ENCODE results near the gene ATP6V0D1.

DNA sequence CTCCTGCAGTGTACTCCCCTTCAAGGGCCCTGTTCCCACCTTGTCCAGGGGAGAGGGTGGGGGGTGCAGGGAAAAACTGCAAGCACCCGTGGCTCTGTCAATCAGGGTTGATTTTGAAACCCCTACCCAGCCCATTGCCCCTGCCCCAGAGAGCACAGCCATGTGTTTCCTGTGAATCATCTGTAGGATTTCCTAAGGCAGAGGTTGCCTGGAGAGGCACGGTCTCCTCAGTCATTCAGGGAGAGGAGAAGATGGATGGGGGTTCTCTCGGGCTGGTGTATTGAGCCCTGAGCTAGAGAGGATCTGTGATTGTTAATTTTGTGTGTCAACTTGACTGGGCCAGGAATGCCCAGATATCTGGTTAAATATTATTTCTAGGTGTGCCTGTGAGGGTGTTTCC is 5.8 kb upstream of the ATP6V0D1 start:
- TF ChIP-seq YY1 (IDR thresholded peaks at IDR 0.05; ENCODE audit: insufficient read depth, insufficient read length), result no peak
- TF ChIP-seq SUZ12 (IDR thresholded peaks at IDR 0.05; ENCODE audit: extremely low read depth, insufficient read depth, insufficient read length), result no peak
- TF ChIP-seq ZNF274 (IDR thresholded peaks at IDR 0.05; ENCODE audit: low read depth, low read length), result no peak

Data from NT2/D1 (cell line).